IMR-90 (cell line): ENCODE measurements around the gene MARVELD3. TPM values are rescaled to one million over a fixed set of nuclear protein-coding genes. Genes with fewer than 3 reads are reported as not detected.

Source experiments
- ATAC-seq: fragments of 200-7000 bp; cut with Tn5 transposase; 2 replicates; pipeline ENCODE4 v1.9.1; 2020; ENCODE audit warnings: low read depth, mild to moderate bottlenecking, moderate library complexity
- BruUV-seq: library from RNA; stranded (reverse); fragments of 400-500 nt; replicated peaks from 2 replicates; lab custom pipeline; 2021; lab: Mats Ljungman, UMichigan
- CTCF ChIA-PET: fragments of 300-600 bp; formaldehyde crosslinking; extraction: SDS; loops from one replicate; lab custom pipeline; 2021; ENCODE audit warnings: antibody characterized with exemption; lab: Yijun Ruan, JAX
- POLR2A ChIA-PET: fragments of 300-600 bp; sonication (Branson Sonifier 250); formaldehyde crosslinking; loops from one replicate; lab custom pipeline; 2022; ENCODE audit warnings: antibody characterized with exemption; ENCODE audit not compliant: unreplicated experiment; lab: Charles Lee
- DNase-seq: peaks from one replicate; pipeline ENCODE4 v3.0.0; 2013
- H2AFZ ChIP-seq: replicated peaks from 2 replicates; pipeline ENCODE3; 2013; ENCODE audit warnings: low read length, mild to moderate bottlenecking; ENCODE audit not compliant: poor library complexity
- H2AK5ac ChIP-seq: 2 replicates; pipeline ENCODE4 v1.6.1; 2013; ENCODE audit warnings: low read depth, low read length, inconsistent platforms
- H2AK9ac ChIP-seq: replicated peaks from 2 replicates; pipeline ENCODE3; 2013; ENCODE audit warnings: mild to moderate bottlenecking, low read depth, low read length, moderate library complexity; ENCODE audit not compliant: poor library complexity
- H2BK120ac ChIP-seq: 2 replicates; pipeline ENCODE4 v1.6.1; 2013; ENCODE audit warnings: low read depth, low read length, inconsistent platforms
- H2BK15ac ChIP-seq: 3 replicates; pipeline ENCODE4 v1.6.1; 2013; ENCODE audit warnings: low read depth, low read length, inconsistent platforms
- H2BK20ac ChIP-seq: 2 replicates; pipeline ENCODE4 v1.6.1; 2013; ENCODE audit warnings: low read depth, mild to moderate bottlenecking, inconsistent platforms, low read length, moderate library complexity
- H2BK5ac ChIP-seq: 2 replicates; pipeline ENCODE4 v1.6.1; 2013; ENCODE audit warnings: mild to moderate bottlenecking, low read depth, low read length, inconsistent platforms; ENCODE audit not compliant: poor library complexity, severe bottlenecking
- H3K14ac ChIP-seq: replicated peaks from 2 replicates; pipeline ENCODE4 v1.6.1; 2013; ENCODE audit warnings: low read depth, low read length, inconsistent platforms
- H3K18ac ChIP-seq: 2 replicates; pipeline ENCODE4 v1.6.1; 2013; ENCODE audit warnings: low read depth, low read length, control low read depth
- H3K23ac ChIP-seq: 2 replicates; pipeline ENCODE4 v1.6.1; 2013; ENCODE audit warnings: low read depth, low read length, inconsistent platforms
- H3K27ac ChIP-seq: 2 replicates; pipeline ENCODE4 v1.5.1; 2013; ENCODE audit warnings: mild to moderate bottlenecking, control low read depth, low read length; ENCODE audit not compliant: insufficient read depth
- H3K27me3 ChIP-seq: 2 replicates; pipeline ENCODE4 v1.6.1; 2013; ENCODE audit warnings: low read length; ENCODE audit not compliant: control insufficient read depth, insufficient read depth
- H3K36me3 ChIP-seq: 2 replicates; pipeline ENCODE4 v1.6.1; 2013; ENCODE audit warnings: low read length, mixed read lengths; ENCODE audit not compliant: control insufficient read depth, insufficient read depth
- H3K4ac ChIP-seq: 2 replicates; pipeline ENCODE4 v1.6.1; 2013; ENCODE audit warnings: low read depth, low read length, inconsistent platforms
- H3K4me1 ChIP-seq: 2 replicates; pipeline ENCODE4 v1.6.1; 2013; ENCODE audit warnings: low read length, mixed read lengths; ENCODE audit not compliant: control insufficient read depth, insufficient read depth
- H3K4me2 ChIP-seq: 2 replicates; pipeline ENCODE4 v1.6.1; 2013; ENCODE audit warnings: low read depth, mild to moderate bottlenecking, control low read depth, low read length, moderate library complexity
- H3K4me3 ChIP-seq: 2 replicates; pipeline ENCODE4 v1.5.1; 2013; ENCODE audit warnings: low read depth, mild to moderate bottlenecking, control low read depth, low read length, moderate library complexity; ENCODE audit not compliant: insufficient read depth
- H3K56ac ChIP-seq: 2 replicates; pipeline ENCODE4 v1.6.1; 2013; ENCODE audit warnings: low read length, inconsistent platforms; ENCODE audit not compliant: insufficient read depth; ENCODE audit errors: extremely low read depth
- H3K79me1 ChIP-seq, 2 experiments: 2 replicates each; pipeline ENCODE4 v1.6.1; 2013; ENCODE audit warnings: low read length in 2 of 2, inconsistent platforms in 1 of 2, low read depth in 1 of 2
- H3K9ac ChIP-seq: 2 replicates; pipeline ENCODE4 v1.6.1; 2013; ENCODE audit warnings: low read depth, low read length, control low read depth
- H3K9me1 ChIP-seq: 2 replicates; pipeline ENCODE4 v1.6.1; 2013; ENCODE audit warnings: low read length, inconsistent platforms; ENCODE audit not compliant: insufficient read depth
- H3K9me3 ChIP-seq: 2 replicates; pipeline ENCODE4 v1.6.1; 2013; ENCODE audit warnings: low read length; ENCODE audit not compliant: control insufficient read depth, insufficient read depth
- H4K20me1 ChIP-seq: 2 replicates; pipeline ENCODE4 v1.6.1; 2013; ENCODE audit warnings: low read length, inconsistent platforms; ENCODE audit not compliant: insufficient read depth
- H4K5ac ChIP-seq: 2 replicates; pipeline ENCODE4 v1.6.1; 2013; ENCODE audit warnings: mild to moderate bottlenecking, low read depth, low read length, control low read depth
- H4K8ac ChIP-seq, 2 experiments: 2 replicates each; pipeline ENCODE4 v1.6.1; 2013; ENCODE audit warnings: low read depth in 2 of 2, low read length in 2 of 2, control low read depth in 1 of 2, inconsistent platforms in 1 of 2
- H4K91ac ChIP-seq: 2 replicates; pipeline ENCODE4 v1.6.1; 2013; ENCODE audit warnings: low read depth, low read length, inconsistent platforms; ENCODE audit not compliant: insufficient read depth
- BHLHE40 ChIP-seq: fragments of 150-350 bp; IDR thresholded peaks from 2 replicates; pipeline ENCODE4 v1.6.1; 2016; ENCODE audit warnings: mild to moderate bottlenecking, low read depth, low read length
- CEBPB ChIP-seq: IDR thresholded peaks from 2 replicates; pipeline ENCODE4 v1.6.1; 2012; ENCODE audit warnings: low read depth, low read length, improper control_type of control experiment
- CHD1 ChIP-seq: IDR thresholded peaks from 2 replicates; pipeline ENCODE4 v1.6.1; 2012; ENCODE audit warnings: low read depth, low read length, improper control_type of control experiment
- FOS ChIP-seq: fragments of 150-350 bp; IDR thresholded peaks from 2 replicates; pipeline ENCODE4 v1.6.1; 2016; ENCODE audit warnings: low read depth, low read length
- MAZ ChIP-seq: IDR thresholded peaks from 2 replicates; pipeline ENCODE4 v1.6.1; 2012; ENCODE audit warnings: low read depth, mild to moderate bottlenecking, low read length, improper control_type of control experiment, moderate library complexity, borderline replicate concordance
- MXI1 ChIP-seq: IDR thresholded peaks from 2 replicates; pipeline ENCODE4 v1.6.1; 2012; ENCODE audit warnings: low read depth, mild to moderate bottlenecking, low read length, moderate library complexity, borderline replicate concordance
- NFE2L2 ChIP-seq: fragments of 150-350 bp; IDR thresholded peaks from 2 replicates; pipeline ENCODE4 v1.6.1; 2016; ENCODE audit warnings: low read depth, mild to moderate bottlenecking, low read length
- POLR2A ChIP-seq: IDR thresholded peaks from 2 replicates; pipeline ENCODE4 v1.6.1; 2012; ENCODE audit warnings: mild to moderate bottlenecking, low read depth, low read length
- RCOR1 ChIP-seq: IDR thresholded peaks from 2 replicates; pipeline ENCODE4 v1.6.1; 2012; ENCODE audit warnings: mild to moderate bottlenecking, low read length, improper control_type of control experiment; ENCODE audit not compliant: insufficient replicate concordance
- RFX5 ChIP-seq: IDR thresholded peaks from 2 replicates; pipeline ENCODE4 v1.8.0; 2012; ENCODE audit warnings: low read depth, mild to moderate bottlenecking, low read length, moderate library complexity
- SMC3 ChIP-seq: fragments of 150-350 bp; IDR thresholded peaks from 2 replicates; pipeline ENCODE4 v1.6.1; 2016; ENCODE audit warnings: low read depth, mild to moderate bottlenecking, antibody characterized with exemption, low read length, moderate library complexity
- WGBS, 2 experiments: methylation state at CpG; one replicate each; pipeline versions ENCODE4 v1.1.5 to v1.1.7; 2013; ENCODE audit warnings: missing lambda C conversion rate in 2 of 2; ENCODE audit not compliant: insufficient read length in 1 of 2; ENCODE audit errors: extremely low coverage in 2 of 2; 5-methylcytosine and 5-hydroxymethylcytosine counted together
- dilution Hi-C: fragments of 300-500 bp; cut with HindIII; formaldehyde crosslinking; loops from one replicate; pipeline ENCODE4 v1.14.3; 2018; ENCODE audit warnings: low sequenced_read_pairs; ENCODE audit not compliant: unreplicated experiment
- in situ Hi-C: fragments of 300-500 bp; cut with MboI; formaldehyde crosslinking; loops from 3 replicates; pipeline ENCODE4 v1.14.3; 2019; ENCODE audit warnings: low sequenced_read_pairs, inconsistent platforms, mixed read lengths
- intact Hi-C: fragments of 100-400 bp; cut with micrococcal nuclease; formaldehyde crosslinking; loops from 2 replicates; pipeline ENCODE4 v1.10.0; 2022
- polyA plus RNA-seq, 3 experiments: library from polyadenylated mRNA; depleted of rRNA; stranded (reverse); fragments of >200 nt; gene quantifications; 2 replicates each; pipeline ENCODE4 v1.2.3, GENCODE V29; 2012; ENCODE audit warnings: low replicate concordance in 1 of 3
- total RNA-seq: library from RNA; depleted of rRNA; stranded (reverse); fragments of >200 nt; gene quantifications from 2 replicates; pipeline ENCODE4 v1.2.3, GENCODE V29; 2012
- TF ChIP-seq, protein P1 (sequence below): conservative IDR thresholded peaks from 2 replicates; pipeline ENCODE4 v1.5.1; 2012; ENCODE audit warnings: mild to moderate bottlenecking, low read depth, low read length, improper control_type of control experiment
- TF ChIP-seq, protein P2 (sequence below): fragments of 150-350 bp; IDR thresholded peaks from 2 replicates; pipeline ENCODE4 v1.6.1; 2017; ENCODE audit warnings: mild to moderate bottlenecking, antibody characterized with exemption, low read length, low read depth

Gene MARVELD3
- total and polyA plus RNA-seq, 2 of the 4 experiments (the other 2 are of a cell fraction), result not detected

DNA sequence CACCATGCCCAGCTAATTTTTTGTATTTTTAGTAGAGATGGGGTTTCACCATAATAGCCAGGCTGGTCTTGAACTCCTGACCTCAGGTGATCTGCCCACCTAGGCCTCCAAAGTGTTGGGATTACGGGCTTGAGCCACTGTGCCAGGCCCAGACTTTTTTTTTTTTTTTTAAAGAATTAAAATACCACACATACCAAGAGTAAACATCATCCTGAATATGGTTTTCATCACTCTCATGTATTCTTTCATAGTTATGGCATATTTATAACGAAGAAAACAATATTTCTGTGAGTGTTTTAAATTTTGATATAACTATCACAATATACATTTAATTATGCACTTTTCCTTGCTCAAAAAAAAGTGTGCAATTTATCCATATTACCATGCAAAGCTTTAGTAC is 48.2 kb downstream of the MARVELD3 start:
- H3K36me3 ChIP-seq, result peaks cover 22% of the 10 kb centered on the region
- no peak for ATAC-seq
- no peak overlapping the region for H3K56ac ChIP-seq
- H3K27ac ChIP-seq, result no peak overlapping the region
- no peaks in the 10 kb centered on the region for H3K27me3 ChIP-seq
- H2AFZ ChIP-seq, result no peak overlapping the region
- no peak overlapping the region for H2AK5ac ChIP-seq
- no peak overlapping the region for H3K4ac ChIP-seq
- WGBS, 2 experiments, result no CpG with 5 or more reads among the region's 2 CpGs
- 0 out of 2 replicates have a peak, but pooled peaks cover 4% of the 10 kb centered on the region for H4K20me1 ChIP-seq
- no peak overlapping the region for H4K5ac ChIP-seq
- in situ Hi-C loops (no loop called here), intact Hi-C loops (no loop called here), dilution Hi-C loops (no loop called here)
- no TSS peak for BruUV-seq
- H4K91ac ChIP-seq, result no peak overlapping the region
- H3K4me1 ChIP-seq, result peaks cover 5% of the 10 kb centered on the region
- no peak overlapping the region for H3K14ac ChIP-seq
- POLR2A ChIA-PET, result no interaction called here
- peaks cover 10% of the 10 kb centered on the region; the same call in 1 of the 2 replicates for H3K9me1 ChIP-seq
- no peak overlapping the region for H3K4me2 ChIP-seq
- no peak overlapping the region for H2BK5ac ChIP-seq
- H3K9ac ChIP-seq, result no peak overlapping the region
- no peaks in the 10 kb centered on the region for H3K9me3 ChIP-seq
- H3K23ac ChIP-seq, result no peak overlapping the region
- H3K4me3 ChIP-seq, result no peak overlapping the region
- H3K18ac ChIP-seq, result no peak overlapping the region
- no peak for TF ChIP-seq CHD1
- no peak for TF ChIP-seq SMC3
- TF ChIP-seq, protein P1, sequence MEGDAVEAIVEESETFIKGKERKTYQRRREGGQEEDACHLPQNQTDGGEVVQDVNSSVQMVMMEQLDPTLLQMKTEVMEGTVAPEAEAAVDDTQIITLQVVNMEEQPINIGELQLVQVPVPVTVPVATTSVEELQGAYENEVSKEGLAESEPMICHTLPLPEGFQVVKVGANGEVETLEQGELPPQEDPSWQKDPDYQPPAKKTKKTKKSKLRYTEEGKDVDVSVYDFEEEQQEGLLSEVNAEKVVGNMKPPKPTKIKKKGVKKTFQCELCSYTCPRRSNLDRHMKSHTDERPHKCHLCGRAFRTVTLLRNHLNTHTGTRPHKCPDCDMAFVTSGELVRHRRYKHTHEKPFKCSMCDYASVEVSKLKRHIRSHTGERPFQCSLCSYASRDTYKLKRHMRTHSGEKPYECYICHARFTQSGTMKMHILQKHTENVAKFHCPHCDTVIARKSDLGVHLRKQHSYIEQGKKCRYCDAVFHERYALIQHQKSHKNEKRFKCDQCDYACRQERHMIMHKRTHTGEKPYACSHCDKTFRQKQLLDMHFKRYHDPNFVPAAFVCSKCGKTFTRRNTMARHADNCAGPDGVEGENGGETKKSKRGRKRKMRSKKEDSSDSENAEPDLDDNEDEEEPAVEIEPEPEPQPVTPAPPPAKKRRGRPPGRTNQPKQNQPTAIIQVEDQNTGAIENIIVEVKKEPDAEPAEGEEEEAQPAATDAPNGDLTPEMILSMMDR, result no peak
- no peak for TF ChIP-seq MXI1
- TF ChIP-seq NFE2L2, result no peak
- no peak for TF ChIP-seq BHLHE40
- no peak for TF ChIP-seq RFX5
- no peak for TF ChIP-seq POLR2A
- no peak for TF ChIP-seq FOS
- TF ChIP-seq, protein P2, sequence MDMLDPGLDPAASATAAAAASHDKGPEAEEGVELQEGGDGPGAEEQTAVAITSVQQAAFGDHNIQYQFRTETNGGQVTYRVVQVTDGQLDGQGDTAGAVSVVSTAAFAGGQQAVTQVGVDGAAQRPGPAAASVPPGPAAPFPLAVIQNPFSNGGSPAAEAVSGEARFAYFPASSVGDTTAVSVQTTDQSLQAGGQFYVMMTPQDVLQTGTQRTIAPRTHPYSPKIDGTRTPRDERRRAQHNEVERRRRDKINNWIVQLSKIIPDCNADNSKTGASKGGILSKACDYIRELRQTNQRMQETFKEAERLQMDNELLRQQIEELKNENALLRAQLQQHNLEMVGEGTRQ, result no peak
- TF ChIP-seq MAZ, result no peak
- no peak for TF ChIP-seq CEBPB
- TF ChIP-seq RCOR1, result no peak
- CTCF ChIA-PET, result interaction anchor here (0.7 kb wide), 1 partner anchor 90 kb away, joined by 9 read pairs; no protein-coding TSS in a partner anchor
- no peak overlapping the region for H2BK20ac ChIP-seq
- no peak overlapping the region for H2BK120ac ChIP-seq
- H2AK9ac ChIP-seq, result no peak overlapping the region
- no peak overlapping the region for H2BK15ac ChIP-seq
- no peak overlapping the region for H4K8ac ChIP-seq
- H3K79me1 ChIP-seq, result peaks cover 6% of the 10 kb centered on the region in 2 experiments; a peak in 3 of 4 replicates
- DNase-seq, result no peak
